Measurements from ENCODE around the gene P4HA1.
"Not testable (repeated sequence)": the region's sequence is repeated elsewhere in the genome, so short reads cannot be mapped to it uniquely, and the experiment has no call there.

DNA sequence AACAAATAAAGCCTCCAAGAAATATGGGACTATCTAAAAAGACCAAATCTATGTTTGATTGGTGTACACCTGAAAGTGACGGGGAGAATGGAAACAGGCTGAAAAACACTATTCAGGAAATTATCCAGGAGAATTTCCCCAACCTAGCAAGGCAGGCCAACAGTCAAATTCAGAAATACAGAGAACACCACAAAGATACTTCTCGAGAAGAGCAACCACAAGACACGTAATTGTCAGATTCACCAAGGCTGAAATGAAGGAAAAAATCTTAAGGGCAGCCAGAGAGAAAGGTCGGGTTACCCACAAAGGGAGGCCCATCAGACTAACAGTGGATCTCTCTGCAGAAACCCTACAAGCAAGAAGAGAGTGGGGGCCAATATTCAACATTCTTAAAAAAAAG is 73.7 kb downstream of the P4HA1 start:
- not testable (repeated sequence) for TF ChIP-seq YY1 (IDR thresholded peaks at IDR 0.05; ENCODE audit: insufficient read depth, insufficient read length); ZNF274 (IDR thresholded peaks at IDR 0.05; ENCODE audit: low read depth, low read length)
